T-cell (primary cell): ENCODE results near the gene CDC20B. TPM values are rescaled to one million over a fixed set of nuclear protein-coding genes. Genes with fewer than 3 reads are reported as not detected.

Experiments used
- ATAC-seq, 4 experiments: fragments of 200-7000 bp in 3 of 4; fragments of 150-1000 bp in 1 of 4; cut with Tn5 transposase; replicated peaks in 1 of 4; 1 replicate in 3 of 4; 2 replicates in 1 of 4; pipeline ENCODE4 v1.10.0; 2021; ENCODE audit warnings: moderate library complexity in 3 of 4, mild to moderate bottlenecking in 2 of 4, moderate number of reproducible peaks in 1 of 4
- CTCF ChIA-PET, 2 donors: fragments of 300-600 bp; sonication (Branson Sonifier 250); formaldehyde crosslinking; loops; one replicate each; lab custom pipeline; 2022; ENCODE audit warnings: antibody characterized with exemption in 2 of 2; lab: Charles Lee
- POLR2A ChIA-PET, 2 donors: fragments of 300-600 bp; sonication (Branson Sonifier 250); formaldehyde crosslinking; loops; one replicate each; lab custom pipeline; 2022; ENCODE audit warnings: antibody characterized with exemption in 2 of 2; lab: Charles Lee
- DNase-seq, 35 experiments: peaks; one replicate each; pipeline versions ENCODE4 v3.0.0 to v3.0.0-alpha.2; 2013 to 2023
- H3K27ac ChIP-seq: one replicate; pipeline ENCODE4 v1.5.1; 2013; ENCODE audit warnings: low read length
- H3K27me3 ChIP-seq, 2 experiments: replicated peaks in 1 of 2; 1 replicate in 1 of 2; 2 replicates in 1 of 2; pipeline versions ENCODE4 v1.6.1 to v1.7.0; 2013; ENCODE audit warnings: low read length in 1 of 2, mixed read lengths in 1 of 2; ENCODE audit not compliant: control insufficient read depth in 2 of 2, insufficient read depth in 2 of 2; ENCODE audit errors: extremely low read depth in 1 of 2
- H3K36me3 ChIP-seq, 2 donors: 1 replicate in 1 of 2; 2 replicates in 1 of 2; pipeline versions ENCODE4 v1.6.1 to v1.7.0; 2013; ENCODE audit warnings: low read length in 1 of 2; ENCODE audit not compliant: control insufficient read depth in 2 of 2, insufficient read depth in 1 of 2; ENCODE audit errors: extremely low read depth in 1 of 2
- H3K4me1 ChIP-seq, 2 experiments: 1 replicate in 1 of 2; 2 replicates in 1 of 2; pipeline versions ENCODE4 v1.6.1 to v1.7.0; 2013; ENCODE audit warnings: low read length in 2 of 2, mixed read lengths in 1 of 2; ENCODE audit not compliant: insufficient read depth in 2 of 2, control insufficient read depth in 1 of 2; ENCODE audit errors: extremely low read depth in 1 of 2
- H3K4me3 ChIP-seq, 2 donors: 1 replicate in 1 of 2; 2 replicates in 1 of 2; pipeline versions ENCODE4 v1.5.1 to v1.7.0; 2013; ENCODE audit warnings: mild to moderate bottlenecking in 2 of 2, low read length in 1 of 2, moderate library complexity in 1 of 2; ENCODE audit not compliant: control insufficient read depth in 1 of 2; ENCODE audit errors: extremely low read depth in 1 of 2
- H3K9me3 ChIP-seq: 2 replicates; pipeline ENCODE4 v1.7.0; 2013
- H3K27ac Mint-ChIP-seq, 2 donors: one replicate each; pipeline ENCODE4 v1.8.0; 2020 to 2021; ENCODE audit warnings: mild to moderate bottlenecking in 2 of 2, mixed read lengths in 2 of 2
- H3K27me3 Mint-ChIP-seq, 2 donors: one replicate each; pipeline ENCODE4 v1.8.0; 2021 to 2022; ENCODE audit warnings: mixed read lengths in 2 of 2
- H3K36me3 Mint-ChIP-seq: one replicate; pipeline ENCODE4 v1.8.0; 2021; ENCODE audit warnings: mixed read lengths
- H3K4me1 Mint-ChIP-seq, 3 donors: one replicate each; pipeline ENCODE4 v1.8.0; 2020 to 2022; ENCODE audit warnings: mixed read lengths in 3 of 3, mild to moderate bottlenecking in 1 of 3
- H3K4me3 Mint-ChIP-seq, 3 donors: one replicate each; pipeline ENCODE4 v1.8.0; 2020 to 2022; ENCODE audit warnings: mild to moderate bottlenecking in 3 of 3, mixed read lengths in 3 of 3, moderate library complexity in 3 of 3
- H3K9me3 Mint-ChIP-seq, 3 donors: one replicate each; pipeline ENCODE4 v1.8.0; 2020 to 2022; ENCODE audit warnings: mixed read lengths in 3 of 3
- WGBS: methylation state at CpG from one replicate; pipeline ENCODE4 v1.1.5; 2013; ENCODE audit warnings: missing lambda C conversion rate; ENCODE audit not compliant: insufficient coverage; 5-methylcytosine and 5-hydroxymethylcytosine counted together
- total RNA-seq, 35 experiments: library from RNA in 6 of 35; stranded (reverse) in 6 of 35; fragments of 120-200 nt in 1 of 35; gene quantifications; one replicate each; pipeline versions ENCODE4 v1.2.1 to v1.2.4 and lab custom pipeline; 2013 to 2026

CDC20B gene
- total RNA-seq, 5 donors from 2014 or later (not counting 1 experiment from before 2014, with no cell fraction given), result not detected

GRCh38 chr5:55211184-55211874, 38.4 kb upstream of the CDC20B start:
- CTCF ChIA-PET, result no interaction called here
- H3K27ac Mint-ChIP-seq, result no peak overlapping the region
- no peaks in the 10 kb centered on the region for H3K4me1 ChIP-seq
- no CpG with 5 or more reads among the region's 2 CpGs for WGBS
- H3K27ac ChIP-seq, result no peak overlapping the region
- H3K36me3 ChIP-seq, result no peaks in the 10 kb centered on the region
- peaks cover 0 to 14% of the 10 kb centered on the region in 2 experiments for H3K27me3 ChIP-seq
- no peaks in the 10 kb centered on the region for H3K9me3 Mint-ChIP-seq
- peaks cover 9 to 10% of the 10 kb centered on the region in 2 donors for H3K27me3 Mint-ChIP-seq
- no peaks in the 10 kb centered on the region for H3K9me3 ChIP-seq
- POLR2A ChIA-PET, result no interaction called here
- no peaks in the 10 kb centered on the region for H3K36me3 Mint-ChIP-seq
- ATAC-seq (no peak), DNase-seq (no peak)
- H3K4me3 ChIP-seq, result no peak overlapping the region
- H3K4me1 Mint-ChIP-seq, result no peaks in the 10 kb centered on the region
- H3K4me3 Mint-ChIP-seq, result no peak overlapping the region

- no peak overlapping the region for H3K27ac ChIP-seq
- CTCF ChIA-PET, result no interaction called here
- no CpG with 5 or more reads among the region's 2 CpGs for WGBS
- no peak overlapping the region for H3K4me3 ChIP-seq
- peaks cover 2 to 15% of the 10 kb centered on the region in 2 experiments for H3K27me3 ChIP-seq
- H3K9me3 ChIP-seq, result no peaks in the 10 kb centered on the region
- no peak for DNase-seq
- Mint-ChIP-seq H3K9me3 (no peaks in the 10 kb centered on the region), H3K36me3 (no peaks in the 10 kb centered on the region), H3K4me1 (no peaks in the 10 kb centered on the region), H3K4me3 (no peak overlapping the region), H3K27ac (no peak overlapping the region), H3K27me3 (peaks cover 27 to 33% of the 10 kb centered on the region in 2 donors)
- no peak for ATAC-seq
- no peaks in the 10 kb centered on the region for H3K4me1 ChIP-seq
- POLR2A ChIA-PET, result no interaction called here
- H3K36me3 ChIP-seq, result no peaks in the 10 kb centered on the region
Measured at GRCh38 chr5:55205001-55205400, 32.0 kb upstream of the CDC20B start.

GRCh38 chr5:55191165-55191564, 18.2 kb upstream of the CDC20B start:
- no peaks in the 10 kb centered on the region for H3K4me1 ChIP-seq
- Mint-ChIP-seq H3K4me1 (no peaks in the 10 kb centered on the region), H3K4me3 (no peak overlapping the region), H3K27ac (no peak overlapping the region), H3K36me3 (no peaks in the 10 kb centered on the region), H3K9me3 (no peaks in the 10 kb centered on the region), H3K27me3 (peaks cover 45 to 65% of the 10 kb centered on the region in 2 donors)
- H3K27ac ChIP-seq, result no peak overlapping the region
- ATAC-seq (no peak), DNase-seq (no peak)
- ChIA-PET CTCF (interaction anchor here in 1 of 2 donors (0.6 kb wide), 1 partner anchor 754 kb away, joined by 3 read pairs; no protein-coding TSS in a partner anchor), POLR2A (interaction anchor here in 1 of 2 donors (0.6 kb wide), 1 partner anchor 10 kb away, joined by 4 read pairs; no protein-coding TSS in a partner anchor)
- no peaks in the 10 kb centered on the region for H3K9me3 ChIP-seq
- no peaks in the 10 kb centered on the region for H3K36me3 ChIP-seq
- WGBS, result no CpG with 5 or more reads among the region's 2 CpGs
- peaks cover 11 to 20% of the 10 kb centered on the region in 2 experiments for H3K27me3 ChIP-seq
- no peak overlapping the region for H3K4me3 ChIP-seq

- Mint-ChIP-seq H3K27me3 (peaks cover 52 to 65% of the 10 kb centered on the region in 2 donors), H3K27ac (no peak overlapping the region), H3K4me1 (no peaks in the 10 kb centered on the region), H3K9me3 (no peaks in the 10 kb centered on the region), H3K4me3 (no peak overlapping the region), H3K36me3 (no peaks in the 10 kb centered on the region)
- no peak for DNase-seq
- no peaks in the 10 kb centered on the region for H3K36me3 ChIP-seq
- 70% methylated on average over 2 of the region's 6 CpGs for WGBS
- no peak overlapping the region for H3K4me3 ChIP-seq
- no peaks in the 10 kb centered on the region for H3K9me3 ChIP-seq
- H3K4me1 ChIP-seq, result no peaks in the 10 kb centered on the region
- no peak overlapping the region for H3K27ac ChIP-seq
- no peak for ATAC-seq
- H3K27me3 ChIP-seq, result peaks cover 17 to 21% of the 10 kb centered on the region in 2 experiments
- CTCF ChIA-PET, result interaction anchor here in 1 of 2 donors (1.5 kb wide), 2 partner anchors 29 to 244 kb away, joined by 3 to 6 read pairs; partner anchors contain the start of gene GPX8
- POLR2A ChIA-PET, result interaction anchor here in 1 of 2 donors (0.6 to 0.9 kb wide), 2 partner anchors 13 to 19 kb away, joined by 3 read pairs; no protein-coding TSS in a partner anchor
Measured at GRCh38 chr5:55188656-55189540, 15.9 kb upstream of the CDC20B start.

- ATAC-seq (no peak), DNase-seq (no peak)
- 56% methylated on average over 1 of the region's 4 CpGs for WGBS
- Histone ChIP-seq H3K36me3 (no peaks in the 10 kb centered on the region), H3K27me3 (peaks cover 16 to 21% of the 10 kb centered on the region in 2 experiments), H3K4me3 (no peak overlapping the region), H3K4me1 (no peaks in the 10 kb centered on the region), H3K27ac (no peak overlapping the region), H3K9me3 (no peaks in the 10 kb centered on the region)
- POLR2A ChIA-PET, result no interaction called here
- Mint-ChIP-seq H3K36me3 (no peaks in the 10 kb centered on the region), H3K27ac (no peak overlapping the region), H3K27me3 (peaks cover 44 to 59% of the 10 kb centered on the region in 2 donors), H3K4me1 (no peaks in the 10 kb centered on the region), H3K9me3 (peaks cover 0 to 4% (median 0%) of the 10 kb centered on the region in 3 donors), H3K4me3 (no peak overlapping the region)
- CTCF ChIA-PET, result interaction anchor here (0.6 to 1.5 kb wide), 6 partner anchors 28 to 1514 kb away, joined by 3 to 6 read pairs (median 3); partner anchors contain the start of gene GPX8 (in 1 of the 2)
Measured at GRCh38 chr5:55187370-55187769, 14.4 kb upstream of the CDC20B start.

GRCh38 chr5:55180016-55180415, 7.0 kb upstream of the CDC20B start:
- peaks cover 26 to 33% of the 10 kb centered on the region in 2 experiments for H3K27me3 ChIP-seq
- peaks cover 6 to 12% of the 10 kb centered on the region in 2 experiments for H3K4me1 ChIP-seq
- Mint-ChIP-seq H3K9me3 (peaks cover 0 to 4% (median 0%) of the 10 kb centered on the region in 3 donors), H3K4me3 (no peak overlapping the region), H3K36me3 (no peaks in the 10 kb centered on the region), H3K27ac (no peak overlapping the region), H3K4me1 (peaks cover 16 to 21% (median 18%) of the 10 kb centered on the region in 3 donors), H3K27me3 (peaks cover 60 to 72% of the 10 kb centered on the region in 2 donors)
- DNase-seq (no peak), ATAC-seq (no peak)
- ChIA-PET CTCF (no interaction called here), POLR2A (interaction anchor here in 1 of 2 donors (0.6 kb wide), 1 partner anchor 44 kb away, joined by 7 read pairs; no protein-coding TSS in a partner anchor)
- no CpG with 5 or more reads among the region's 1 CpG for WGBS
- H3K4me3 ChIP-seq, result no peak overlapping the region
- H3K9me3 ChIP-seq, result no peaks in the 10 kb centered on the region
- H3K27ac ChIP-seq, result no peak overlapping the region
- H3K36me3 ChIP-seq, result no peaks in the 10 kb centered on the region
